HG03520 (cell line): ENCODE measurements around the gene STYX.
"Not testable (repeated sequence)": the region's sequence is repeated elsewhere in the genome, so short reads cannot be mapped to it uniquely, and the experiment has no call there.

ENCODE experiments used
- ATAC-seq: cut with Tn5 transposase; IDR thresholded peaks from one replicate; pipeline ENCODE4 v1.9.1; 2021; ENCODE audit warnings: mild to moderate bottlenecking, moderate library complexity; ENCODE audit not compliant: unreplicated experiment

STYX gene

GRCh38 chr14:52724360-52724644 lies 5.7 kb upstream of the STYX start:
- ATAC-seq = no peak

- ATAC-seq = not testable (repeated sequence)
Measured at GRCh38 chr14:52727509-52727908, 2.5 kb upstream of the STYX start.

GRCh38 chr14:52729035-52729434 lies 931 bp upstream of the STYX start:
- ATAC-seq = not testable (repeated sequence)

- ATAC-seq = no peak
Measured at GRCh38 chr14:52729585-52729924, 411 bp upstream of the STYX start.

- no peak for ATAC-seq
Measured at GRCh38 chr14:52730709-52731111, 744 bp downstream of the STYX start.

GRCh38 chr14:52733824-52734223 lies 3.9 kb downstream of the STYX start:
- ATAC-seq = no peak

GRCh38 chr14:52735921-52736489 lies 6.0 kb downstream of the STYX start:
- ATAC-seq = no peak

- no peak for ATAC-seq
Measured at GRCh38 chr14:52738409-52738808, 8.4 kb downstream of the STYX start.

- no peak for ATAC-seq
Measured at GRCh38 chr14:52740751-52741150, 10.8 kb downstream of the STYX start.

- no peak for ATAC-seq
Measured at GRCh38 chr14:52741865-52742264, 11.9 kb downstream of the STYX start.

GRCh38 chr14:52748647-52749292 lies 18.8 kb downstream of the STYX start:
- ATAC-seq = no peak

GRCh38 chr14:52755607-52756316 lies 25.8 kb downstream of the STYX start:
- no peak for ATAC-seq

GRCh38 chr14:52759145-52759544 lies 29.2 kb downstream of the STYX start:
- ATAC-seq = no peak

- ATAC-seq = not testable (repeated sequence)
Measured at GRCh38 chr14:52762923-52763322, 33.0 kb downstream of the STYX start.

GRCh38 chr14:52767058-52767833 lies 37.3 kb downstream of the STYX start:
- no peak for ATAC-seq

- ATAC-seq = no peak
Measured at GRCh38 chr14:52769887-52770286, 39.9 kb downstream of the STYX start.

- ATAC-seq = no peak
Measured at GRCh38 chr14:52776816-52777215, 46.9 kb downstream of the STYX start.

- no peak for ATAC-seq
Measured at GRCh38 chr14:52778702-52779101, 48.7 kb downstream of the STYX start.

- ATAC-seq = no peak
Measured at GRCh38 chr14:52780893-52781292, 50.9 kb downstream of the STYX start.

- ATAC-seq = no peak
Measured at GRCh38 chr14:52781629-52782028, 51.7 kb downstream of the STYX start.

- ATAC-seq = no peak
Measured at GRCh38 chr14:52783206-52783605, 53.2 kb downstream of the STYX start.

GRCh38 chr14:52786887-52787286 lies 56.9 kb downstream of the STYX start:
- ATAC-seq = no peak
